HepG2 (cell line): Measurements from ENCODE around the gene SNX3. TPM values are rescaled to one million over a fixed set of nuclear protein-coding genes. Genes with fewer than 3 reads are reported as not detected.

Experiments used
- CBX1 ChIP-seq: IDR thresholded peaks from one replicate; pipeline ENCODE4 v1.6.1; 2016; ENCODE audit warnings: antibody characterized with exemption, low read depth
- CHD4 ChIP-seq: fragments of 200-600 bp; sonication (generic); IDR thresholded peaks from 2 replicates; pipeline ENCODE4 v1.7.0; 2017; ENCODE audit warnings: mild to moderate bottlenecking, low read length, borderline replicate concordance
- DPF2 ChIP-seq: sonication (generic); formaldehyde crosslinking; IDR thresholded peaks from 2 replicates; pipeline ENCODE4 v1.4.0; 2020; ENCODE audit warnings: mild to moderate bottlenecking, low read depth, missing genetic modification reagents, borderline replicate concordance
- ELF1 ChIP-seq: sonication (generic); formaldehyde crosslinking; IDR thresholded peaks from 2 replicates; pipeline ENCODE4 v1.4.0; 2020; ENCODE audit warnings: missing genetic modification reagents
- FOXJ3 ChIP-seq: sonication (generic); formaldehyde crosslinking; IDR thresholded peaks from 2 replicates; pipeline ENCODE4 v1.4.0; 2020; ENCODE audit warnings: missing genetic modification reagents, mild to moderate bottlenecking, borderline replicate concordance
- FOXK2 ChIP-seq: fragments of 450-650 bp; IDR thresholded peaks from 2 replicates; pipeline ENCODE4 v1.6.1; 2016
- HDAC6 ChIP-seq: fragments of 200-600 bp; sonication (generic); IDR thresholded peaks from 2 replicates; pipeline ENCODE4 v1.7.0; 2017; ENCODE audit warnings: mild to moderate bottlenecking, antibody characterized with exemption, low read length, low read depth
- NFIB ChIP-seq: sonication (generic); formaldehyde crosslinking; IDR thresholded peaks from 2 replicates; pipeline ENCODE4 v1.9.0; 2021; ENCODE audit warnings: missing genetic modification reagents, mild to moderate bottlenecking, borderline replicate concordance
- ZMYM2 ChIP-seq: sonication (generic); formaldehyde crosslinking; IDR thresholded peaks from 2 replicates; pipeline ENCODE4 v1.8.0; 2022; ENCODE audit warnings: mild to moderate bottlenecking, missing genetic modification reagents
- ZNF230 ChIP-seq: sonication (generic); formaldehyde crosslinking; IDR thresholded peaks from 2 replicates; pipeline ENCODE4 v1.4.0; 2020; ENCODE audit warnings: mild to moderate bottlenecking, missing genetic modification reagents
- ZNF337 ChIP-seq: sonication (generic); formaldehyde crosslinking; IDR thresholded peaks from 2 replicates; pipeline ENCODE4 v1.5.1; 2020; ENCODE audit warnings: missing genetic modification reagents, low read depth, mild to moderate bottlenecking, borderline replicate concordance
- ZNF556 ChIP-seq: sonication (generic); formaldehyde crosslinking; IDR thresholded peaks from 2 replicates; pipeline ENCODE4 v1.4.0; 2020; ENCODE audit warnings: mild to moderate bottlenecking, missing genetic modification reagents, borderline replicate concordance
- ZNF777 ChIP-seq: sonication (generic); formaldehyde crosslinking; IDR thresholded peaks from 2 replicates; pipeline ENCODE4 v1.4.0; 2020; ENCODE audit warnings: missing genetic modification reagents
- ZSCAN20 ChIP-seq: sonication (generic); formaldehyde crosslinking; IDR thresholded peaks from 2 replicates; pipeline ENCODE4 v1.4.0; 2020; ENCODE audit warnings: missing genetic modification reagents, mild to moderate bottlenecking, borderline replicate concordance
- polyA plus RNA-seq, 8 experiments: library from polyadenylated mRNA; depleted of rRNA in 3 of 8; stranded (reverse) in 7 of 8; unstranded in 1 of 8; fragments of >200 nt; fragmentation: Illumina TruSeq in 4 of 8; extraction: Trizol in 4 of 8; gene quantifications; 2 replicates each; pipeline versions ENCODE4 v1.2.1 to v1.2.3, GENCODE V29; 2011 to 2016; ENCODE audit warnings: low read depth in 4 of 8, missing spikeins in 1 of 8, mixed read lengths in 1 of 8; ENCODE audit not compliant: insufficient read depth in 1 of 8
- total RNA-seq, 5 experiments: library from RNA; depleted of rRNA; stranded (reverse); fragments of >200 nt; fragmentation: Illumina TruSeq; extraction: Trizol; gene quantifications; 2 replicates each; pipeline ENCODE4 v1.2.3, GENCODE V29; 2016; ENCODE audit warnings: low read depth in 1 of 5
- TF ChIP-seq, protein P1 (sequence below): IDR thresholded peaks from 2 replicates; pipeline ENCODE4 v1.6.1; 2018; ENCODE audit warnings: missing genetic modification reagents, mild to moderate bottlenecking, missing compliant biosample characterization
- TF ChIP-seq, protein P2 (sequence below): sonication (generic); formaldehyde crosslinking; IDR thresholded peaks from 2 replicates; pipeline ENCODE4 v1.4.0; 2020; ENCODE audit warnings: mild to moderate bottlenecking, missing genetic modification reagents
- TF ChIP-seq, protein P3 (sequence below): sonication (generic); formaldehyde crosslinking; IDR thresholded peaks from 2 replicates; pipeline ENCODE4 v1.4.0; 2020; ENCODE audit warnings: missing genetic modification reagents

Gene SNX3
- total and polyA plus RNA-seq, 2 of the 13 experiments (the other 11 are each of a cell fraction or from before 2014, with no cell fraction given): 84.9 to 226 TPM

DNA sequence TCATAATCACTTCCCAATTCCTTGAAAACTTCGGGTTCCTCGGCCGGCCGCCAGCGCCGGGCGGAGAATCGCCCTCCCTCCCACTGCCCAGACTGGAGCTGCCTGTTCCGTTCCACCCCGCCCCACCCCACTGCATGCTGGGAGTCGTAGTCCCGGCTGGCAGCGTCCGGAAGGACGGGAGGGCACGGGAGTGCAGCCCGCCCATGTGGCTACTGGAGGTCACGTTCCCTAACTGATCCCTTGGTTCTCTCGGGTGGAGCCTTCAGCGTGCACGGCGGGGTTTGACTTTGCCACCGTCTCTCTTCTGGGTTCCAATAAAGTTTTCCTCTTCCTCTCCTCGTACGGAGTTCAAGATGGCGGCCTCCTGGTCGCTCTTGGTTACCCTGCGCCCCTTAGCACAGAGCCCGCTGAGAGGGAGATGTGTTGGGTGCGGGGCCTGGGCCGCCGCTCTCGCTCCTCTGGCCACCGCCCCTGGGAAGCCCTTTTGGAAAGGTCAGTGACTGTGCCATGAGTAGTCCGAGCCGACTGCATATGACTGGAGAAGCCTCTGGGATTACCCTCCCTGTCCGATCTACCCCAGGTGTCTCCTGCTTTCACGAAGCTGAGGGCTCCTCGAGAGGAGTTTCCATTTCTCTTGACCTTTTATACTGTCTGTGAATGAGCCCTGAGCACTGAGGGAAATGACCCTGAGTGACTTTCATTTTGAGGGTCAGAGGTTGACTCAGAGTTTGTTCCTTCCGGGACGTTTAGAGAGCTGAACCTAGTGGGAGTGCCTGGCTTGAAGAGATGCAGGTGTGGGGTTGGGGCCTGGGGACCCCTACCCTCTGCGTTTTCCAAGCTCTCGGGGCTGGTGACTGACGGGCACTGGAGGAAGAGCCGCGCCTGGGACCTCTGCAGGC, 34.1 kb upstream of the SNX3 start, which contains the start of gene AFG1L (continued):
- TF ChIP-seq CHD4: no peak
- TF ChIP-seq ZMYM2 (CRISPR knock-in tag): no peak
- TF ChIP-seq ZNF777 (CRISPR knock-in tag): peak; percentile 58; the same call in 1 of the 2 replicates
- TF ChIP-seq, protein P1, sequence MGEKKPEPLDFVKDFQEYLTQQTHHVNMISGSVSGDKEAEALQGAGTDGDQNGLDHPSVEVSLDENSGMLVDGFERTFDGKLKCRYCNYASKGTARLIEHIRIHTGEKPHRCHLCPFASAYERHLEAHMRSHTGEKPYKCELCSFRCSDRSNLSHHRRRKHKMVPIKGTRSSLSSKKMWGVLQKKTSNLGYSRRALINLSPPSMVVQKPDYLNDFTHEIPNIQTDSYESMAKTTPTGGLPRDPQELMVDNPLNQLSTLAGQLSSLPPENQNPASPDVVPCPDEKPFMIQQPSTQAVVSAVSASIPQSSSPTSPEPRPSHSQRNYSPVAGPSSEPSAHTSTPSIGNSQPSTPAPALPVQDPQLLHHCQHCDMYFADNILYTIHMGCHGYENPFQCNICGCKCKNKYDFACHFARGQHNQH (CRISPR knock-in tag): peak; percentile 81
- TF ChIP-seq, protein P2, sequence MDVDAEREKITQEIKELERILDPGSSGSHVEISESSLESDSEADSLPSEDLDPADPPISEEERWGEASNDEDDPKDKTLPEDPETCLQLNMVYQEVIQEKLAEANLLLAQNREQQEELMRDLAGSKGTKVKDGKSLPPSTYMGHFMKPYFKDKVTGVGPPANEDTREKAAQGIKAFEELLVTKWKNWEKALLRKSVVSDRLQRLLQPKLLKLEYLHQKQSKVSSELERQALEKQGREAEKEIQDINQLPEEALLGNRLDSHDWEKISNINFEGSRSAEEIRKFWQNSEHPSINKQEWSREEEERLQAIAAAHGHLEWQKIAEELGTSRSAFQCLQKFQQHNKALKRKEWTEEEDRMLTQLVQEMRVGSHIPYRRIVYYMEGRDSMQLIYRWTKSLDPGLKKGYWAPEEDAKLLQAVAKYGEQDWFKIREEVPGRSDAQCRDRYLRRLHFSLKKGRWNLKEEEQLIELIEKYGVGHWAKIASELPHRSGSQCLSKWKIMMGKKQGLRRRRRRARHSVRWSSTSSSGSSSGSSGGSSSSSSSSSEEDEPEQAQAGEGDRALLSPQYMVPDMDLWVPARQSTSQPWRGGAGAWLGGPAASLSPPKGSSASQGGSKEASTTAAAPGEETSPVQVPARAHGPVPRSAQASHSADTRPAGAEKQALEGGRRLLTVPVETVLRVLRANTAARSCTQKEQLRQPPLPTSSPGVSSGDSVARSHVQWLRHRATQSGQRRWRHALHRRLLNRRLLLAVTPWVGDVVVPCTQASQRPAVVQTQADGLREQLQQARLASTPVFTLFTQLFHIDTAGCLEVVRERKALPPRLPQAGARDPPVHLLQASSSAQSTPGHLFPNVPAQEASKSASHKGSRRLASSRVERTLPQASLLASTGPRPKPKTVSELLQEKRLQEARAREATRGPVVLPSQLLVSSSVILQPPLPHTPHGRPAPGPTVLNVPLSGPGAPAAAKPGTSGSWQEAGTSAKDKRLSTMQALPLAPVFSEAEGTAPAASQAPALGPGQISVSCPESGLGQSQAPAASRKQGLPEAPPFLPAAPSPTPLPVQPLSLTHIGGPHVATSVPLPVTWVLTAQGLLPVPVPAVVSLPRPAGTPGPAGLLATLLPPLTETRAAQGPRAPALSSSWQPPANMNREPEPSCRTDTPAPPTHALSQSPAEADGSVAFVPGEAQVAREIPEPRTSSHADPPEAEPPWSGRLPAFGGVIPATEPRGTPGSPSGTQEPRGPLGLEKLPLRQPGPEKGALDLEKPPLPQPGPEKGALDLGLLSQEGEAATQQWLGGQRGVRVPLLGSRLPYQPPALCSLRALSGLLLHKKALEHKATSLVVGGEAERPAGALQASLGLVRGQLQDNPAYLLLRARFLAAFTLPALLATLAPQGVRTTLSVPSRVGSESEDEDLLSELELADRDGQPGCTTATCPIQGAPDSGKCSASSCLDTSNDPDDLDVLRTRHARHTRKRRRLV (CRISPR knock-in tag): no peak
- TF ChIP-seq ZNF230 (CRISPR knock-in tag): 0 out of 2 replicates have a peak, but pooled peaks have one; percentile 66
- TF ChIP-seq ZNF556 (CRISPR knock-in tag): 0 out of 2 replicates have a peak, but pooled peaks have one; percentile 16
- TF ChIP-seq, protein P3, sequence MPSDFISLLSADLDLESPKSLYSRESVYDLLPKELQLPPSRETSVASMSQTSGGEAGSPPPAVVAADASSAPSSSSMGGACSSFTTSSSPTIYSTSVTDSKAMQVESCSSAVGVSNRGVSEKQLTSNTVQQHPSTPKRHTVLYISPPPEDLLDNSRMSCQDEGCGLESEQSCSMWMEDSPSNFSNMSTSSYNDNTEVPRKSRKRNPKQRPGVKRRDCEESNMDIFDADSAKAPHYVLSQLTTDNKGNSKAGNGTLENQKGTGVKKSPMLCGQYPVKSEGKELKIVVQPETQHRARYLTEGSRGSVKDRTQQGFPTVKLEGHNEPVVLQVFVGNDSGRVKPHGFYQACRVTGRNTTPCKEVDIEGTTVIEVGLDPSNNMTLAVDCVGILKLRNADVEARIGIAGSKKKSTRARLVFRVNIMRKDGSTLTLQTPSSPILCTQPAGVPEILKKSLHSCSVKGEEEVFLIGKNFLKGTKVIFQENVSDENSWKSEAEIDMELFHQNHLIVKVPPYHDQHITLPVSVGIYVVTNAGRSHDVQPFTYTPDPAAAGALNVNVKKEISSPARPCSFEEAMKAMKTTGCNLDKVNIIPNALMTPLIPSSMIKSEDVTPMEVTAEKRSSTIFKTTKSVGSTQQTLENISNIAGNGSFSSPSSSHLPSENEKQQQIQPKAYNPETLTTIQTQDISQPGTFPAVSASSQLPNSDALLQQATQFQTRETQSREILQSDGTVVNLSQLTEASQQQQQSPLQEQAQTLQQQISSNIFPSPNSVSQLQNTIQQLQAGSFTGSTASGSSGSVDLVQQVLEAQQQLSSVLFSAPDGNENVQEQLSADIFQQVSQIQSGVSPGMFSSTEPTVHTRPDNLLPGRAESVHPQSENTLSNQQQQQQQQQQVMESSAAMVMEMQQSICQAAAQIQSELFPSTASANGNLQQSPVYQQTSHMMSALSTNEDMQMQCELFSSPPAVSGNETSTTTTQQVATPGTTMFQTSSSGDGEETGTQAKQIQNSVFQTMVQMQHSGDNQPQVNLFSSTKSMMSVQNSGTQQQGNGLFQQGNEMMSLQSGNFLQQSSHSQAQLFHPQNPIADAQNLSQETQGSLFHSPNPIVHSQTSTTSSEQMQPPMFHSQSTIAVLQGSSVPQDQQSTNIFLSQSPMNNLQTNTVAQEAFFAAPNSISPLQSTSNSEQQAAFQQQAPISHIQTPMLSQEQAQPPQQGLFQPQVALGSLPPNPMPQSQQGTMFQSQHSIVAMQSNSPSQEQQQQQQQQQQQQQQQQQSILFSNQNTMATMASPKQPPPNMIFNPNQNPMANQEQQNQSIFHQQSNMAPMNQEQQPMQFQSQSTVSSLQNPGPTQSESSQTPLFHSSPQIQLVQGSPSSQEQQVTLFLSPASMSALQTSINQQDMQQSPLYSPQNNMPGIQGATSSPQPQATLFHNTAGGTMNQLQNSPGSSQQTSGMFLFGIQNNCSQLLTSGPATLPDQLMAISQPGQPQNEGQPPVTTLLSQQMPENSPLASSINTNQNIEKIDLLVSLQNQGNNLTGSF (CRISPR knock-in tag): peak; percentile 55; the same call in 1 of the 2 replicates
- peak; percentile 95 for TF ChIP-seq ELF1
- no peak for TF ChIP-seq NFIB (CRISPR knock-in tag)
- TF ChIP-seq CBX1: no peak
- peak; percentile 45 for TF ChIP-seq FOXJ3 (CRISPR knock-in tag)
- TF ChIP-seq DPF2 (CRISPR knock-in tag): no peak
- no peak; the same call in 1 of the 2 replicates for TF ChIP-seq HDAC6
- TF ChIP-seq ZNF337: no peak
- no peak for TF ChIP-seq FOXK2
- TF ChIP-seq ZSCAN20 (CRISPR knock-in tag): peak; percentile 66; the same call in 1 of the 2 replicates
